CD4-positive, CD25-positive, alpha-beta regulatory T cell (primary cell): ENCODE results near the gene DHRSX. TPM values are rescaled to one million over a fixed set of nuclear protein-coding genes. Genes with fewer than 3 reads are reported as not detected.
A peak's percentile ranks its signal among the peaks of the same experiment; 100 is the strongest.
"Not testable (repeated sequence)": the region's sequence is repeated elsewhere in the genome, so short reads cannot be mapped to it uniquely, and the experiment has no call there.

Experiments used
- ATAC-seq, 2 donors: fragments of 150-1000 bp; cut with Tn5 transposase; one replicate each; pipeline ENCODE4 v1.10.0; 2021; ENCODE audit warnings: low read depth in 2 of 2, moderate number of reproducible peaks in 2 of 2, moderate library complexity in 1 of 2
- DNase-seq, 3 donors: peaks; one replicate each; pipeline versions ENCODE4 v3.0.0 to v3.0.0-alpha.2; 2012 to 2022; ENCODE audit warnings: mixed read lengths in 1 of 3
- H3K27ac ChIP-seq: one replicate; pipeline ENCODE4 v1.7.0; 2013; ENCODE audit warnings: mild to moderate bottlenecking, low read length; ENCODE audit not compliant: insufficient read depth, poor library complexity, severe bottlenecking
- H3K27me3 ChIP-seq: one replicate; pipeline ENCODE4 v1.7.0; 2013; ENCODE audit warnings: low read length; ENCODE audit not compliant: control insufficient read depth, insufficient read depth
- H3K36me3 ChIP-seq: one replicate; pipeline ENCODE4 v1.7.0; 2013; ENCODE audit warnings: mild to moderate bottlenecking, low read length, moderate library complexity; ENCODE audit not compliant: control insufficient read depth, insufficient read depth
- H3K4me1 ChIP-seq: 2 replicates; pipeline ENCODE4 v1.7.0; 2013; ENCODE audit warnings: mild to moderate bottlenecking, low read length; ENCODE audit not compliant: insufficient read depth, control insufficient read depth, poor library complexity, severe bottlenecking
- H3K4me3 ChIP-seq: one replicate; pipeline ENCODE4 v1.7.0; 2013; ENCODE audit warnings: low read depth, mild to moderate bottlenecking, low read length, moderate library complexity
- H3K9me3 ChIP-seq, 2 experiments: 1 replicate in 1 of 2; 2 replicates in 1 of 2; pipeline ENCODE4 v1.7.0; 2013; ENCODE audit warnings: low read length in 2 of 2, mild to moderate bottlenecking in 1 of 2, moderate library complexity in 1 of 2; ENCODE audit not compliant: control insufficient read depth in 2 of 2
- H3K27ac Mint-ChIP-seq, 3 donors: one replicate each; pipeline ENCODE4 v1.8.0; 2020 to 2022; ENCODE audit warnings: mild to moderate bottlenecking in 3 of 3, mixed read lengths in 3 of 3, moderate library complexity in 2 of 3
- H3K27me3 Mint-ChIP-seq: one replicate; pipeline ENCODE4 v1.8.0; 2022; ENCODE audit warnings: mild to moderate bottlenecking, mixed read lengths
- H3K36me3 Mint-ChIP-seq: one replicate; pipeline ENCODE4 v1.8.0; 2020; ENCODE audit warnings: mixed read lengths
- H3K4me1 Mint-ChIP-seq, 4 donors: one replicate each; pipeline ENCODE4 v1.8.0; 2020 to 2022; ENCODE audit warnings: mixed read lengths in 4 of 4, mild to moderate bottlenecking in 1 of 4
- H3K4me3 Mint-ChIP-seq, 4 donors: one replicate each; pipeline ENCODE4 v1.8.0; 2020 to 2022; ENCODE audit warnings: mild to moderate bottlenecking in 4 of 4, mixed read lengths in 4 of 4, moderate library complexity in 3 of 4
- H3K9me3 Mint-ChIP-seq, 7 donors: one replicate each; pipeline ENCODE4 v1.8.0; 2020 to 2022; ENCODE audit warnings: mixed read lengths in 7 of 7, mild to moderate bottlenecking in 3 of 7, moderate library complexity in 2 of 7
- polyA plus RNA-seq, 4 donors: library from polyadenylated mRNA; unstranded; fragments of 300-500 nt; fragmentation: Illumina TruSeq; gene quantifications; one replicate each; pipeline ENCODE4 v1.2.3, GENCODE V29; 2021
- total RNA-seq: library from RNA; stranded (reverse); gene quantifications from one replicate; pipeline ENCODE4 v1.2.3, GENCODE V29; 2022

Gene DHRSX
- total and polyA plus RNA-seq, 5 donors from 2014 or later: 16.5 to 21.8 (median 18.4) TPM

- no peak overlapping the region for H3K4me3 ChIP-seq
- no peaks in the 10 kb centered on the region for H3K4me1 ChIP-seq
- ATAC-seq (no peak), DNase-seq (no peak)
- peaks cover 0 to 6% (median 0%) of the 10 kb centered on the region in 7 donors for H3K9me3 Mint-ChIP-seq
- H3K4me1 Mint-ChIP-seq: peaks cover 0 to 5% (median 3%) of the 10 kb centered on the region in 4 donors
- no peak overlapping the region for H3K27ac Mint-ChIP-seq
- H3K27me3 ChIP-seq: no peaks in the 10 kb centered on the region
- H3K36me3 ChIP-seq: peaks cover 7% of the 10 kb centered on the region
- peaks cover 3 to 9% of the 10 kb centered on the region in 2 experiments for H3K9me3 ChIP-seq
- H3K36me3 Mint-ChIP-seq: peaks cover 35% of the 10 kb centered on the region
- H3K27me3 Mint-ChIP-seq: no peaks in the 10 kb centered on the region
- H3K4me3 Mint-ChIP-seq: no peak overlapping the region
- H3K27ac ChIP-seq: no peak overlapping the region
Measured at GRCh38 chrX:2389324-2389723, 111.5 kb downstream of the DHRSX start.

GRCh38 chrX:2388669-2389068 lies 112.1 kb downstream of the DHRSX start:
- no peak for DNase-seq
- Mint-ChIP-seq H3K4me3 (no peak overlapping the region), H3K27me3 (no peaks in the 10 kb centered on the region), H3K27ac (peak overlapping the region in 2 of 3 donors; percentile 40 to 62), H3K9me3 (peaks cover 0 to 6% (median 0%) of the 10 kb centered on the region in 7 donors), H3K36me3 (peaks cover 29% of the 10 kb centered on the region), H3K4me1 (peaks cover 0 to 5% (median 3%) of the 10 kb centered on the region in 4 donors)
- H3K36me3 ChIP-seq: peaks cover 7% of the 10 kb centered on the region
- no peak overlapping the region for H3K27ac ChIP-seq
- peaks cover 3 to 9% of the 10 kb centered on the region in 2 experiments for H3K9me3 ChIP-seq
- ATAC-seq: no peak
- H3K4me3 ChIP-seq: no peak overlapping the region
- no peaks in the 10 kb centered on the region for H3K4me1 ChIP-seq
- H3K27me3 ChIP-seq: no peaks in the 10 kb centered on the region

GRCh38 chrX:2387614-2388239 lies 113.0 kb downstream of the DHRSX start:
- Histone ChIP-seq H3K27ac (no peak overlapping the region), H3K4me3 (no peak overlapping the region), H3K4me1 (no peaks in the 10 kb centered on the region), H3K27me3 (no peaks in the 10 kb centered on the region), H3K9me3 (peaks cover 3 to 9% of the 10 kb centered on the region in 2 experiments), H3K36me3 (peaks cover 7% of the 10 kb centered on the region)
- peaks cover 0 to 6% (median 0%) of the 10 kb centered on the region in 7 donors for H3K9me3 Mint-ChIP-seq
- H3K27ac Mint-ChIP-seq: peak overlapping the region in 1 of 3 donors; percentile 40
- no peak overlapping the region for H3K4me3 Mint-ChIP-seq
- H3K36me3 Mint-ChIP-seq: peaks cover 29% of the 10 kb centered on the region
- H3K27me3 Mint-ChIP-seq: no peaks in the 10 kb centered on the region
- ATAC-seq: no peak
- no peak for DNase-seq
- H3K4me1 Mint-ChIP-seq: peaks cover 0 to 5% (median 3%) of the 10 kb centered on the region in 4 donors

GRCh38 chrX:2385224-2385623 lies 115.6 kb downstream of the DHRSX start:
- Mint-ChIP-seq H3K9me3 (no peaks in the 10 kb centered on the region), H3K27ac (no peak overlapping the region)
- H3K4me3 ChIP-seq: no peak overlapping the region

GRCh38 chrX:2384486-2384885 lies 116.3 kb downstream of the DHRSX start:
- DNase-seq: no peak
- Mint-ChIP-seq H3K9me3 (no peaks in the 10 kb centered on the region), H3K4me1 (peaks cover 0 to 5% (median 3%) of the 10 kb centered on the region in 4 donors), H3K27ac (no peak overlapping the region), H3K4me3 (no peak overlapping the region), H3K36me3 (peaks cover 17% of the 10 kb centered on the region), H3K27me3 (no peaks in the 10 kb centered on the region)
- no peak for ATAC-seq
- Histone ChIP-seq H3K27me3 (no peaks in the 10 kb centered on the region), H3K27ac (no peak overlapping the region), H3K4me3 (no peak overlapping the region), H3K9me3 (no peaks in the 10 kb centered on the region), H3K36me3 (no peaks in the 10 kb centered on the region), H3K4me1 (no peaks in the 10 kb centered on the region)

More at GRCh38 chrX:2385224-2385623, 115.6 kb downstream of the DHRSX start:
- peaks cover 0 to 5% (median 3%) of the 10 kb centered on the region in 4 donors for H3K4me1 Mint-ChIP-seq
- ATAC-seq (no peak), DNase-seq (no peak)
- Histone ChIP-seq H3K4me1 (no peaks in the 10 kb centered on the region), H3K27ac (no peak overlapping the region), H3K9me3 (no peaks in the 10 kb centered on the region), H3K27me3 (no peaks in the 10 kb centered on the region), H3K36me3 (no peaks in the 10 kb centered on the region)
- peaks cover 16% of the 10 kb centered on the region for H3K36me3 Mint-ChIP-seq
- no peak overlapping the region for H3K4me3 Mint-ChIP-seq
- H3K27me3 Mint-ChIP-seq: no peaks in the 10 kb centered on the region

GRCh38 chrX:2383735-2384134 lies 117.0 kb downstream of the DHRSX start:
- no peaks in the 10 kb centered on the region for H3K9me3 ChIP-seq
- no peak overlapping the region for H3K4me3 Mint-ChIP-seq
- H3K36me3 ChIP-seq: no peaks in the 10 kb centered on the region
- no peaks in the 10 kb centered on the region for H3K9me3 Mint-ChIP-seq
- no peaks in the 10 kb centered on the region for H3K27me3 Mint-ChIP-seq
- H3K4me3 ChIP-seq: no peak overlapping the region
- H3K4me1 ChIP-seq: no peaks in the 10 kb centered on the region
- no peak overlapping the region for H3K27ac Mint-ChIP-seq
- peaks cover 12% of the 10 kb centered on the region for H3K36me3 Mint-ChIP-seq
- ATAC-seq (no peak), DNase-seq (no peak)
- no peak overlapping the region for H3K27ac ChIP-seq
- H3K4me1 Mint-ChIP-seq: peaks cover 0 to 7% (median 2%) of the 10 kb centered on the region in 4 donors
- H3K27me3 ChIP-seq: no peaks in the 10 kb centered on the region

GRCh38 chrX:2383144-2383543 lies 117.6 kb downstream of the DHRSX start:
- no peaks in the 10 kb centered on the region for H3K9me3 Mint-ChIP-seq
- no peaks in the 10 kb centered on the region for H3K27me3 Mint-ChIP-seq
- no peak for DNase-seq
- Histone ChIP-seq H3K4me1 (no peaks in the 10 kb centered on the region), H3K27ac (no peak overlapping the region), H3K36me3 (no peaks in the 10 kb centered on the region), H3K9me3 (no peaks in the 10 kb centered on the region), H3K27me3 (no peaks in the 10 kb centered on the region), H3K4me3 (no peak overlapping the region)
- peaks cover 12% of the 10 kb centered on the region for H3K36me3 Mint-ChIP-seq
- H3K27ac Mint-ChIP-seq: no peak overlapping the region
- peaks cover 0 to 7% (median 0%) of the 10 kb centered on the region in 4 donors for H3K4me1 Mint-ChIP-seq
- no peak for ATAC-seq
- no peak overlapping the region for H3K4me3 Mint-ChIP-seq

GRCh38 chrX:2382433-2383048 lies 118.2 kb downstream of the DHRSX start:
- peaks cover 13% of the 10 kb centered on the region for H3K36me3 Mint-ChIP-seq
- H3K9me3 ChIP-seq, H3K4me3 Mint-ChIP-seq, H3K27me3 Mint-ChIP-seq, H3K4me1 ChIP-seq, H3K4me1 Mint-ChIP-seq, H3K36me3 ChIP-seq, H3K27me3 ChIP-seq, H3K27ac ChIP-seq, ATAC-seq, H3K4me3 ChIP-seq, H3K9me3 Mint-ChIP-seq, H3K27ac Mint-ChIP-seq, DNase-seq: not testable (repeated sequence)
